ENCODE results near the gene COPS3. TPM values are rescaled to one million over a fixed set of nuclear protein-coding genes. Genes with fewer than 3 reads are reported as not detected.
A peak's percentile ranks its signal among the peaks of the same experiment; 100 is the strongest.

COPS3 gene
- 103 TPM for total RNA-seq

DNA sequence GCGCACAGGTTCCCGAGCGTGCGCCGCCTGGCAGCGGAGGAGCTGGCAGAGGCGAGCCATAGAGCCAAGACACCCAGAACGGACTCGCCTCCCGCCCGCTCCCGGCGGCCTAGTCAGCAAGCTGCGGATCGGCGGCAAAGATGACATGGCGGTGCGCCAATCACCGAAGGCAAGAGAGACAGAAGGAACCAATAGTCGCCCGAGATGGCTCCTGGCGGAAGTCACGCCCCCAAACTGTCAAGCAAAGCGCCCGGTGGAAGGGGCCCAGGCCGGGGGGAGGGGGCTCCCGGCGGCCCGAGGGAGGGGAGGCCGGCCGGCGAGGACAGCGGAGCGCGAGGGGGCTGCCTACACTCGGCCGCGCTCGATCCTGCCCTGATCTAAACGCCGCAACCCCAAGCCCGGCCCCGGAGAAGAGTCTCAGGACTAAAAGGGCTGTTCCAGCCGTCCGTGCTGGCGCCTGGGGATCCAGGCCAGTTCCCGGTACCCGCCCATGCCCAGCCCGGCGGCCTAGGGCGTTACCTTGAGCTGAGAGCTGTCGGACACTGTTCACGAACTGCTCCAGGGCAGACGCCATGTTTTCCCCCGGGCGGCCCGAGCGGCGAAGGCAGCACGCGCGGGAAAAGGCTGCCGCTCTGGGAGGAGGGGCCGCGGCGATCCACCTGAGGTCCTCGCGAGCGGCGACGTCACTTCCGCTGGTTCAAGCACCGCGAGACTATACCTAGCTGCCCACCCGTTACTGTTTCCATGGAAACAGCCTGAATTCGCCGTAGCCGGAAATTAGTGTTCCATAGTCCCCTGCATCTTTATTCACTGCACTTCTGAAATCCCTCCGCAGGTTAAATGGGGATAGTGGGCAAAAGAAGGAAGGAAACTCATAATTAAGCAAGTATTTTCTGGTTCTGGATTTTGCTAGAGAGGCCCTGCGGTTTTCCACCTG is at the start of gene COPS3:
COPS3 (minus strand) TSS at position 634 of the 937 bp plus-strand sequence; CDS start at position 574, 60 bp downstream.
- peak; percentile 93 to 98 (median 98) for DNase-seq (ENCODE audit: low read depth in 2 of 3, low spot score in 2 of 3)

GRCh38 chr17:17328251-17328650 is 47.2 kb upstream of the COPS3 start:
- no peak for DNase-seq (ENCODE audit: low read depth in 2 of 3, low spot score in 2 of 3)

DNA sequence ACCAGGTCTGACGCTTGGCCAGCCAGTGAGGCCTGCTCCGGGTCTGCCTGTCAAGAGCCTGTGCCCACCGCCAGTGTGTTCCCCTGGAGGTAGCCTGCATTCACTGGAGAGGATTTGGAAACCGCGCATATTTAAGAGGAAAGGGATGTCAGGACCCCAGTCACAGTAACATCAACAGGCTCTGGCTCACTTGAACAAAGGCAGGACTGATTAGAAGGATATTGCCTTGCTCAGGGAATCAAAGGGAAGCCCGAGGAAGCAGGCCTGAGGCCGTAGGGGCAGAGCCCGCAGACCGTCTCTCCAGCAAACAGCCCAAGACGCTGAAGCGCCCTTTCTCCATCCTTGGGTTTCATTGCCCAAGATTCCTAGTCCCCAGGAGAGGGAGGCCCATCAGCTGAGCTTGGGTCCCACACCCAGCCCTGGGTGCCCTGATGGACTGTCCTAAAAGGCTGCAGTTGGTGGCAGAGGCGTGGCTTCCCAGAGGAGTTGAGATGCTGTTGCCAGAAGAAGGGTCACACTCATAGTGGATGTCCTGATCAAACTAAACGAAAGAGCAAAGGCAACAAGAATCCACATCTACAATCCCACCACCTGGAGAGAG is 45.3 kb upstream of the COPS3 start:
- no peak for DNase-seq (ENCODE audit: low read depth in 2 of 3, low spot score in 2 of 3)

DNA sequence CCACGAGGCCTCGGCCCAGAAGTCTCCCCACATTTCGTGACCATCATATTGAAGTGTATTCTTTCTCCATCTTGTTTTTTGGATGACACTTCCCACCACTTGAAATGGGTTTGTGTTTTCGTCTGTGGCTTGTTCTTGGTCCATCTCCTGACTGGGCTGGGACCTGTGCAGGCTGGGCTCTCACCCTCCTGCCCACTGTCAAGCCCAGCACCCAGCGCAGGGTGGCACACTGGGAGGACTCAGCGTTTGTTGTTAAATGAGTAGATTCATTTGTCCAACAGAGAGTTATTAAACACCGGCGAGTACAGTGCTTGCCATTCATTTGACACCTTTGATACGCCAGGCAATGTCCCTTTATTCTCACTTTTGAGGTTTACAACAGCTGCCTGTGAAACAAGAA is 44.8 kb upstream of the COPS3 start:
- DNase-seq (ENCODE audit: low read depth in 2 of 3, low spot score in 2 of 3) = no peak

GRCh38 chr17:17325228-17325627 is 44.2 kb upstream of the COPS3 start:
- DNase-seq (ENCODE audit: low read depth in 2 of 3, low spot score in 2 of 3) = no peak

DNA sequence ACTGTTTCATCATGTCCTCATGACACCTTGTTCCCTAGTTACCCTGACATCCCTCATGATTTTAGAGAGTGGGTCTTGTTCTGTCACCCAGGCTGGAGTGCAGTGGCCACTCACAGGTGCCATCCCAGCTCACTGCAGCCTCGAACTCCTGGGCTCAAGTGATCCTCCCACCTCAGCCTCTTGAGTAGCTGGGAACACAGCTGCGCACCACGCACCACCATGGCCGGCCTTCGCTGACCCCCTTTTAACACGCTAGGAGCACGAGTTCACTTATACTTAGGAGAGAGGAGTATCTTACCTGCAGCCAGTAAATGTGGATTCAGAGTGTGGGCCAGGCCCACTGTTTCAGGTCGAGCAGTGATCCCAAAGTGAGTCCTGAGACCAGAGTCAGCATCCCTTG is 43.6 kb upstream of the COPS3 start:
- DNase-seq (ENCODE audit: low read depth in 2 of 3, low spot score in 2 of 3) = no peak

DNA sequence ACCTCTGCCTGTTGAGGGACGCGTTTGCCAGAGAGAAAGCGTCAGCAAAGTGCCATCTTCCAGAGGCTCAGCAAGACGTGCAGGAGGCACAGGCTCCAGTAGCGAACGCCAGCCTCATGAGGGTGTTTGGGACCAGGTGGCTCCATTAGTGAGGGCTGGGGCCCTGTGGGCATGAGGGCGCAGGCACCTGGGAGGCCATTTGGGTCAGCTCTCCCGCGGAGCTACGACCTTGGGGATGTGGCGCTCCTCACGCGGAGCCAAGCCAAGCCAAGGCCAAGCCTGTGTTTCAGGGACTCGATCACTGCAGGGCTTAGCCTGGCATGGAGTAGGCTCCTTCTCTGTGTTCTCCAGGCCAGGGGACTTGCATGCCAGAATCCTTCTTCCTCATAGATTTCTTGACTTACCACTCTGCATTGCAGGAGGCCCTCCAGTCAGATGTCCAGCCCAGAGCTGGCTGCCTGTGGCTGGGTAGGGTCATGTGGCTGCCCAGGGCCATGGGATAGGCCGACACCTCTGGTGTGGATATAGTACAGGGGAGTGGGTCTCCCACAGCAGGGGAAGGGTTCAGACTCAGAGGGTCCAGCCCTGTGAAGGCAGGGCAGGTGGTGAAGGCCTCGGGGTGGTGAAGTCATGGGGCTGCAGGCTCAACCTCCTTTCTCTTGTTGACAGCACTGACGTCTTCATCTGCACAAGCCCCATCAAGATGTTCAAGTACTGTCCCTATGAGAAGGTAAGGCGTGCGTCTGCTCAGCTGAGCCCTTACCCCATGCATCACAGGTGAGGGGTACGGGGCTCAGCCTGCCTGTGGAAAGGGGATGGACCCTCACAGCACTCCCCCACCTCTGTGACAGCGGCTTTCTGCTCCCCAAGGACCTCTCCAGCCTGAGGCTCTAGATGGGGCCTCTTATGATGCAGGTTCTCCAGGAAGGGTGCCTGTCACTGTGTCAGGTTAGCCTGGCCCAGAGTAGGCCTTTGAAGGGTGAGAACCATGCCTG is 41.8 kb upstream of the COPS3 start:
- DNase-seq (ENCODE audit: low read depth in 2 of 3, low spot score in 2 of 3) = no peak

DNA sequence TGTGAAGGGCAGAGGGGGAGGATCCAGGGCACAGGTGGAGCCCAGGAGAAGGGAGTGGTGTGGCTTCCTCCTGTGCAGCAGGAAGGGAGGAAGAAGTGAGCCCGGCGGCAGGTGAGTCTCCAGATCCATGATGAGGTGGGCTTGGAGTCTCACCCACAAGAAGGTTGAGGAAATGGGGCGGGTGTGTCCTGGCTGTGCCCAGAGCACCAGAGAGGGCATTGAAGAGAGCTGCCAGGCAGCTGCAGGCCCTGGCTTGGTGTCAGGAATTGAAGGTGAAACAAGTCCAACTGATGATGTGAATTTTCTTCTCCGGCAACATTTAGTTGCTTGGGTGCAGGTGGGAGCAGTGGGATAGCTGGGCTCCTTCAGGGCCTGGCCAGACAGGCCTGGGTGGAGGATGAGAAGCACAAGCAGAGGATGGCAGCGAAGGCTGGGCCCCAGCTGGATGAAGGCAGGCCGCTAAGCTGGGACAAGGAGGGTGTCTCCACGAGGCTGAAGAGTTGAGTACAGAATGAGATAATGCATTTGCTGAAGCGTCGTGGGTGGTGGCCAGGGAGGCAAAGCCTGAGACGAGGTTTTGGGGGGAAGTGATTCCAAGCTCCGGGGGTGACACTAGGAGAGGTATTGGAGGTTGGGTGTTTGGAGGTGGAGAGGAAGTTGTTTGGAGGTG is 40.4 kb upstream of the COPS3 start:
- DNase-seq (ENCODE audit: low read depth in 2 of 3, low spot score in 2 of 3) = no peak

DNA sequence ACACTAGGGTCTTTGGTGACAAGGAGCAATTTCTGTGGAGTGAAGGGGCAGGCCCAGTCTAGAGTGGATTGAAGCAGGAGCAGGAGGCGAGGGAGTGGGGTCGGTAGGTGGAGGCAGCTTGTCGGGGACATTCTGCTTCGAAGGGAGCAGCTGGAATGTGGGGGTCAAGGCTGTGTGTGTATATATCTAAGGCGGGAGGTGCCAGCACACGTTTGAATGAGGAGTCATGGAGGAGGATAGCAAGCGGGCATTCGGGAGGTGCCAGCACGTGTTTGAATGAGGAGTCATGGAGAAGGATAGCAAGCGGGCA is 39.8 kb upstream of the COPS3 start:
- no peak for DNase-seq (ENCODE audit: low read depth in 2 of 3, low spot score in 2 of 3)

GRCh38 chr17:17320188-17320910 is 39.3 kb upstream of the COPS3 start:
- DNase-seq (ENCODE audit: low read depth in 2 of 3, low spot score in 2 of 3) = no peak

GRCh38 chr17:17315142-17315821 is 34.2 kb upstream of the COPS3 start:
- DNase-seq (ENCODE audit: low read depth in 2 of 3, low spot score in 2 of 3) = no peak

DNA sequence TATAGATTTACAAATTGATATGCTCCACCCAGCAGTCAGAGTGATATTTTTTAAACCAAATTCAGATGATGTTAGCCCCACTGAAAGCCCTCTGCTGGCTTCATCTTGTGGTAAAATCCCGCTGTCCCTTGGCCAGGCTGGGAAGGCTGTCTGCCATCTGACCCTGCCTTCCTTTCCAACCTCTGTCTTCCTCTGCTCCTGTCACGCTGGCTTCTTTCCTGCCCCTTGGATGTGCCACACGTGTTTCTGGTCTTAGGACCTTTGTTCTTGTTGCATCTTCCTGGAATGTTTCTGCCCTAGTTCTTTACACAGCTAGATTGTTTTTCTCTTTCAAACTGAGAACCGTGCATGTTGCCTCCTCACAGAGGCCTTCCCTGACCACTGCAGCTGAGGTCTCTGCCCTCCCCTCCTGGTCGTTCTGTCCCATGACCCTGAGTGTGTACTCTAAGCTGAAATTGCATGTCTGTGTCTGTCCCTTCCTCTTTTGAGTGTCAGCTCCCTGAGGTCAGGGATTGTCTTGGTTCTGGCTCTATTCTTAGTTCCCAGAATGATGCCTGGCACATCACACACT is 33.5 kb upstream of the COPS3 start:
- no peak for DNase-seq (ENCODE audit: low read depth in 2 of 3, low spot score in 2 of 3)

DNA sequence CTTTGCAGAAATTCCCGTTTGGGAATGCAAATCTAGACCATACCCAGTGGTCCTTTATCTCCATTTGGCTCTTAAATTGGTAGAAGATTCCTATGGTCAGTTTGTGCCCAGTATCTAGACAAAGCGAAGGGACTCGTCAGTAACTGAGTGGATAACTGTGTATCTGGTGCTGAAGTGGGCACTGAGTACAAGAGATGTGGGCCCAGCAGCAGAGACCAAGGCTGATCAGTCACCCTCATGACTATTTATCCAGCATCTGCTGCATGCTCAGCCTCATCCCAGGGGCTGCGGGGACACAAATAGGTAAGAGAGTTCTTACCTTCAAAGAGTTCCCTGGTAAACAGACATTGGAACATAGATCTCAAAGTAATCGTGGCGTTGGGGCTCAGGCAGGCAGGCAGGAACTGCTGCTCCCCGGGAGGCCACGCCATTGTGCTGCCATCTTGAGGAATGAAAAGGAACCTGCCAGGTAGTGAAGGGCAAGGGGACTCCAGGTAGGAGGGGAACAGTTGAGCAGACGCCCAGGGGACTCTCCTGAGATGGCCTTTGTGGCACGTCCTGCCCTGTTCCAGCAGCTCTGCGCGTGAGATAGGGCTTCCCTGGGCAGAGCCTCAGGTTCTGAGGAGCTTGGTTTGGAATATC is 32.4 kb upstream of the COPS3 start:
- DNase-seq (ENCODE audit: low read depth in 2 of 3, low spot score in 2 of 3) = peak; percentile 33 to 77 (median 62)

DNA sequence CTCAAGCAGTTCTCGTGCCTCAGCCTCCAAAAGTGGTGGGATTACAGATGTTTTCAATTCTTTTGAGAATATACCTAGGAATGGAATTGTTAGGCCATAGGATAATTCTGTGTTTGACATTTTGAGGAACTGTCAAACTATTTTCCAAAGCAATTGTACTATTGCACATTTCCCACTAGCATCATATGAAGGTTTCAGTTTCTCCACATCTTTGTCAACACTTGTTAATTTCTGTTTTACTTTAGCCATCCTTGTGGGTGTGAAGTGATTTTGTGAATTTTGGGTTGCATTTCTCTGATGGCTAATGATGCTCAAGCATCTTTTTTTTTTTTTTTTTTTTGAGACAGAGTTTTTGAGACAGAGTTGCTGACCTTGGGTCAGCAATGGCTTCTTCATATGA is 28.3 kb upstream of the COPS3 start:
- DNase-seq (ENCODE audit: low read depth in 2 of 3, low spot score in 2 of 3) = no peak

- peak in 2 of 3 donors; percentile 76 to 85 for DNase-seq (ENCODE audit: low read depth in 2 of 3, low spot score in 2 of 3)
These were observed 24.3 kb upstream of the COPS3 start for GRCh38 chr17:17305281-17305801.

GRCh38 chr17:17304521-17304985 is 23.5 kb upstream of the COPS3 start:
- peak in 2 of 3 donors; percentile 80 to 94 for DNase-seq (ENCODE audit: low read depth in 2 of 3, low spot score in 2 of 3)

- no peak for DNase-seq (ENCODE audit: low read depth in 2 of 3, low spot score in 2 of 3)
These were observed 22.9 kb upstream of the COPS3 start for GRCh38 chr17:17303847-17304490.
